Osteocyte (in vitro differentiated cells): ENCODE results near the gene REC114. TPM values are rescaled to one million over a fixed set of nuclear protein-coding genes. Genes with fewer than 3 reads are reported as not detected.
A peak's percentile ranks its signal among the peaks of the same experiment; 100 is the strongest.

ENCODE experiments used
- DNase-seq: peaks from one replicate; pipeline ENCODE4 v3.0.0; 2021; ENCODE audit warnings: mixed read lengths; ENCODE audit not compliant: unreplicated experiment; ENCODE audit errors: extremely low spot score
- H3K27ac Mint-ChIP-seq: one replicate; pipeline ENCODE4 v1.8.0; 2021; ENCODE audit warnings: mild to moderate bottlenecking, mixed read lengths; ENCODE audit not compliant: unreplicated experiment
- H3K27me3 Mint-ChIP-seq: one replicate; pipeline ENCODE4 v1.8.0; 2021; ENCODE audit warnings: mixed read lengths; ENCODE audit not compliant: unreplicated experiment
- H3K36me3 Mint-ChIP-seq: one replicate; pipeline ENCODE4 v1.8.0; 2021; ENCODE audit warnings: mixed read lengths; ENCODE audit not compliant: unreplicated experiment
- H3K4me1 Mint-ChIP-seq: one replicate; pipeline ENCODE4 v1.8.0; 2021; ENCODE audit warnings: mixed read lengths; ENCODE audit not compliant: unreplicated experiment
- H3K4me3 Mint-ChIP-seq: one replicate; pipeline ENCODE4 v1.8.0; 2021; ENCODE audit warnings: mild to moderate bottlenecking, moderate library complexity, mixed read lengths; ENCODE audit not compliant: unreplicated experiment
- H3K9me3 Mint-ChIP-seq: one replicate; pipeline ENCODE4 v1.8.0; 2021; ENCODE audit warnings: mixed read lengths; ENCODE audit not compliant: unreplicated experiment
- total RNA-seq: library from RNA; stranded (reverse); gene quantifications from 2 replicates; pipeline ENCODE4 v1.2.1, GENCODE V29; 2021
- TF ChIP-seq, protein P1 (sequence below): fragments of 200-600 bp; sonication (generic); IDR thresholded peaks from 2 replicates; pipeline ENCODE4 v1.5.0; 2021; ENCODE audit warnings: antibody characterized with exemption, mild to moderate bottlenecking, moderate library complexity

Gene REC114
- total RNA-seq, 1 donor from 2014 or later, result not detected

DNA sequence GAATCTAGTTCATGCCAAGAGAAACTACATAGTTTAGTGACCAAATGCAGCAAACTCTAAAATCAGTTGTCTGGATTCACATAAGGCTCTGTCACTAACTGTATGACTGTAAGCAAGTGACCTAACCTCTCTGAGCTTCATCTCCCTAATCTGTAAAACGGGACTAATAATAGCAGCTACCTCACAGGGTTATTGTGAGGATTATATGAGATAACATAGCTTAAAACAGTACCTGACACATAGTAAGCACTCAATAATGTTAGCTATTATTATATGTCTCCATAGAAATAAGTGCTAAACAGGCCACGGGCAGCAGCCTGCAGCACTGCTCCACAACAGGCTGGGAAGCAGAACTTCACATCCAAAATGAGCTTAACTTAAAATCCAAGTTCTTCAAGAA, 160.0 kb downstream of the REC114 start:
- DNase-seq, result no peak
- H3K4me3 Mint-ChIP-seq, result no peak overlapping the region
- TF ChIP-seq, protein P1, sequence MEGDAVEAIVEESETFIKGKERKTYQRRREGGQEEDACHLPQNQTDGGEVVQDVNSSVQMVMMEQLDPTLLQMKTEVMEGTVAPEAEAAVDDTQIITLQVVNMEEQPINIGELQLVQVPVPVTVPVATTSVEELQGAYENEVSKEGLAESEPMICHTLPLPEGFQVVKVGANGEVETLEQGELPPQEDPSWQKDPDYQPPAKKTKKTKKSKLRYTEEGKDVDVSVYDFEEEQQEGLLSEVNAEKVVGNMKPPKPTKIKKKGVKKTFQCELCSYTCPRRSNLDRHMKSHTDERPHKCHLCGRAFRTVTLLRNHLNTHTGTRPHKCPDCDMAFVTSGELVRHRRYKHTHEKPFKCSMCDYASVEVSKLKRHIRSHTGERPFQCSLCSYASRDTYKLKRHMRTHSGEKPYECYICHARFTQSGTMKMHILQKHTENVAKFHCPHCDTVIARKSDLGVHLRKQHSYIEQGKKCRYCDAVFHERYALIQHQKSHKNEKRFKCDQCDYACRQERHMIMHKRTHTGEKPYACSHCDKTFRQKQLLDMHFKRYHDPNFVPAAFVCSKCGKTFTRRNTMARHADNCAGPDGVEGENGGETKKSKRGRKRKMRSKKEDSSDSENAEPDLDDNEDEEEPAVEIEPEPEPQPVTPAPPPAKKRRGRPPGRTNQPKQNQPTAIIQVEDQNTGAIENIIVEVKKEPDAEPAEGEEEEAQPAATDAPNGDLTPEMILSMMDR, result no peak
- no peak overlapping the region for H3K27ac Mint-ChIP-seq
- peaks cover 40% of the 10 kb centered on the region for H3K4me1 Mint-ChIP-seq
- H3K27me3 Mint-ChIP-seq, result no peaks in the 10 kb centered on the region
- H3K9me3 Mint-ChIP-seq, result no peaks in the 10 kb centered on the region
- peaks cover 7% of the 10 kb centered on the region for H3K36me3 Mint-ChIP-seq

GRCh38 chr15:73604477-73604876, 161.5 kb downstream of the REC114 start:
- H3K4me3 Mint-ChIP-seq, result no peak overlapping the region
- H3K9me3 Mint-ChIP-seq, result no peaks in the 10 kb centered on the region
- no peak for DNase-seq
- TF ChIP-seq, protein P1, result no peak
- peaks cover 40% of the 10 kb centered on the region for H3K4me1 Mint-ChIP-seq
- H3K27me3 Mint-ChIP-seq, result no peaks in the 10 kb centered on the region
- no peak overlapping the region for H3K27ac Mint-ChIP-seq
- H3K36me3 Mint-ChIP-seq, result peaks cover 10% of the 10 kb centered on the region

GRCh38 chr15:73605759-73606436, 162.9 kb downstream of the REC114 start:
- H3K4me3 Mint-ChIP-seq, result no peak overlapping the region
- TF ChIP-seq, protein P1, result no peak
- peak overlapping the region; percentile 48 for H3K27ac Mint-ChIP-seq
- peaks cover 47% of the 10 kb centered on the region for H3K4me1 Mint-ChIP-seq
- H3K36me3 Mint-ChIP-seq, result peaks cover 10% of the 10 kb centered on the region
- DNase-seq, result no peak
- H3K9me3 Mint-ChIP-seq, result no peaks in the 10 kb centered on the region
- no peaks in the 10 kb centered on the region for H3K27me3 Mint-ChIP-seq

GRCh38 chr15:73607405-73607804, 164.4 kb downstream of the REC114 start:
- Mint-ChIP-seq H3K27me3 (no peaks in the 10 kb centered on the region), H3K9me3 (no peaks in the 10 kb centered on the region), H3K4me1 (peaks cover 52% of the 10 kb centered on the region), H3K4me3 (no peak overlapping the region), H3K27ac (peak overlapping the region; percentile 17), H3K36me3 (peaks cover 10% of the 10 kb centered on the region)
- DNase-seq, result no peak
- TF ChIP-seq, protein P1, result no peak

DNA sequence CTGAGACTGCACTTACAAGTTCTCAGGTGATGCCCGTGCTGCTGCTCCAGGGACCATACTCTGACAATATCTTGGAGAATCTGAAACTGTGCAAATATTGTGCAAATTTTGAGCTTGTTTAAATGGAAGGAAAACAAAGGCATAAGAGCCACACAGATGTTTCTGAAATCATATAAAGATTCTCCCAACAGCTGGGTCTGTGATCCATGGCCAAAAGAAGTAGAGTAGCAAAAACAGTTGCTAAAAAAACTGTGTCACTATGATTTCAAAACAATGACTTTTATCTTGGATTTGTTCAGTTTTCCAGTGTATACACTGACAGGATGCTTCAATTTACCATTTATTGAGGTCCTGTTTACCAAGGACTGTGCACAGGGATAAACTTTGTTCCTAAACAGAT, 164.9 kb downstream of the REC114 start:
- no peaks in the 10 kb centered on the region for H3K9me3 Mint-ChIP-seq
- H3K4me1 Mint-ChIP-seq, result peaks cover 52% of the 10 kb centered on the region
- TF ChIP-seq, protein P1, result no peak
- H3K27ac Mint-ChIP-seq, result peak overlapping the region; percentile 80
- no peak overlapping the region for H3K4me3 Mint-ChIP-seq
- DNase-seq, result no peak
- no peaks in the 10 kb centered on the region for H3K27me3 Mint-ChIP-seq
- peaks cover 10% of the 10 kb centered on the region for H3K36me3 Mint-ChIP-seq
